Thyroid gland (tissue), 4 donors: ENCODE results near the gene CFAP299.

ENCODE experiments used
- POLR2A ChIP-seq, 2 donors: fragments of 450-650 bp; IDR thresholded peaks; one replicate each; pipeline ENCODE4 v1.6.1; 2017; ENCODE audit warnings: antibody characterized with exemption in 2 of 2, mild to moderate bottlenecking in 2 of 2, moderate library complexity in 1 of 2
- TF ChIP-seq, protein P1 (sequence below), 6 experiments: fragments of 200-600 bp in 3 of 6; fragments of 450-650 bp in 3 of 6; sonication (generic) in 3 of 6; IDR thresholded peaks; one replicate each; pipeline ENCODE4 v1.5.1; 2016 to 2019; ENCODE audit warnings: antibody characterized with exemption in 6 of 6, mild to moderate bottlenecking in 2 of 6, inconsistent platforms in 1 of 6, moderate library complexity in 1 of 6

GRCh38 chr4:80694171-80694570 lies 358.6 kb downstream of the CFAP299 start:
- TF ChIP-seq, protein P1, sequence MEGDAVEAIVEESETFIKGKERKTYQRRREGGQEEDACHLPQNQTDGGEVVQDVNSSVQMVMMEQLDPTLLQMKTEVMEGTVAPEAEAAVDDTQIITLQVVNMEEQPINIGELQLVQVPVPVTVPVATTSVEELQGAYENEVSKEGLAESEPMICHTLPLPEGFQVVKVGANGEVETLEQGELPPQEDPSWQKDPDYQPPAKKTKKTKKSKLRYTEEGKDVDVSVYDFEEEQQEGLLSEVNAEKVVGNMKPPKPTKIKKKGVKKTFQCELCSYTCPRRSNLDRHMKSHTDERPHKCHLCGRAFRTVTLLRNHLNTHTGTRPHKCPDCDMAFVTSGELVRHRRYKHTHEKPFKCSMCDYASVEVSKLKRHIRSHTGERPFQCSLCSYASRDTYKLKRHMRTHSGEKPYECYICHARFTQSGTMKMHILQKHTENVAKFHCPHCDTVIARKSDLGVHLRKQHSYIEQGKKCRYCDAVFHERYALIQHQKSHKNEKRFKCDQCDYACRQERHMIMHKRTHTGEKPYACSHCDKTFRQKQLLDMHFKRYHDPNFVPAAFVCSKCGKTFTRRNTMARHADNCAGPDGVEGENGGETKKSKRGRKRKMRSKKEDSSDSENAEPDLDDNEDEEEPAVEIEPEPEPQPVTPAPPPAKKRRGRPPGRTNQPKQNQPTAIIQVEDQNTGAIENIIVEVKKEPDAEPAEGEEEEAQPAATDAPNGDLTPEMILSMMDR (IDR thresholded peaks at IDR 0.05): no peak
- TF ChIP-seq POLR2A (IDR thresholded peaks at IDR 0.05): no peak
